GM21786 (cell line): Measurements from ENCODE around the gene MUSTN1.

Experiments used
- ATAC-seq: cut with Tn5 transposase; IDR thresholded peaks from one replicate; pipeline ENCODE4 v1.9.1; 2021; ENCODE audit not compliant: unreplicated experiment

The MUSTN1 gene

GRCh38 chr3:52834871-52835501, at the start of gene MUSTN1:
Gene MUSTN1 (minus strand): TSS chr3:52835019. CDS start chr3:52834948, 71 bp downstream.
- ATAC-seq, result no peak

GRCh38 chr3:52882377-52882776, 47.6 kb upstream of the MUSTN1 start:
- ATAC-seq, result no peak

GRCh38 chr3:52881871-52882270, 47.1 kb upstream of the MUSTN1 start:
- no peak for ATAC-seq

GRCh38 chr3:52880474-52880873, 45.7 kb upstream of the MUSTN1 start:
- ATAC-seq, result no peak

GRCh38 chr3:52880047-52880446, 45.2 kb upstream of the MUSTN1 start:
- no peak for ATAC-seq

GRCh38 chr3:52879581-52879980, 44.8 kb upstream of the MUSTN1 start:
- no peak for ATAC-seq

- ATAC-seq, result no peak
These were observed 44.3 kb upstream of the MUSTN1 start for GRCh38 chr3:52879090-52879489.

- no peak for ATAC-seq
These were observed 42.3 kb upstream of the MUSTN1 start for GRCh38 chr3:52877085-52877484.

GRCh38 chr3:52874864-52875587, 40.2 kb upstream of the MUSTN1 start:
- no peak for ATAC-seq

GRCh38 chr3:52874160-52874701, 39.4 kb upstream of the MUSTN1 start:
- ATAC-seq, result peak; percentile 72

- no peak for ATAC-seq
These were observed 38.8 kb upstream of the MUSTN1 start for GRCh38 chr3:52873433-52874159.

- no peak for ATAC-seq
These were observed 37.4 kb upstream of the MUSTN1 start for GRCh38 chr3:52872245-52872644.

- ATAC-seq, result no peak
These were observed 36.9 kb upstream of the MUSTN1 start for GRCh38 chr3:52871761-52872160.

- no peak for ATAC-seq
These were observed 35.7 kb upstream of the MUSTN1 start for GRCh38 chr3:52870471-52870870.

GRCh38 chr3:52866427-52866826, 31.6 kb upstream of the MUSTN1 start:
- ATAC-seq, result no peak

GRCh38 chr3:52865994-52866393, 31.2 kb upstream of the MUSTN1 start:
- ATAC-seq, result no peak

GRCh38 chr3:52860424-52860768, 25.6 kb upstream of the MUSTN1 start:
- ATAC-seq, result no peak

GRCh38 chr3:52859686-52860423, 25.0 kb upstream of the MUSTN1 start:
- no peak for ATAC-seq

- no peak for ATAC-seq
These were observed 23.0 kb upstream of the MUSTN1 start for GRCh38 chr3:52857864-52858263.

- ATAC-seq, result no peak
These were observed 22.3 kb upstream of the MUSTN1 start for GRCh38 chr3:52857133-52857532.

GRCh38 chr3:52856666-52857065, 21.8 kb upstream of the MUSTN1 start:
- peak; percentile 80 for ATAC-seq
